GM12801 (cell line): Measurements from ENCODE around the gene CEP162.

Experiments used
- TF ChIP-seq, protein P1 (sequence below): IDR thresholded peaks from one replicate; pipeline ENCODE4 v1.5.1; 2011; ENCODE audit warnings: control low read depth; ENCODE audit not compliant: insufficient read length; ENCODE audit errors: extremely low read depth

The CEP162 gene

GRCh38 chr6:84227044-84227433, 404 bp downstream of the CEP162 start:
- TF ChIP-seq, protein P1, sequence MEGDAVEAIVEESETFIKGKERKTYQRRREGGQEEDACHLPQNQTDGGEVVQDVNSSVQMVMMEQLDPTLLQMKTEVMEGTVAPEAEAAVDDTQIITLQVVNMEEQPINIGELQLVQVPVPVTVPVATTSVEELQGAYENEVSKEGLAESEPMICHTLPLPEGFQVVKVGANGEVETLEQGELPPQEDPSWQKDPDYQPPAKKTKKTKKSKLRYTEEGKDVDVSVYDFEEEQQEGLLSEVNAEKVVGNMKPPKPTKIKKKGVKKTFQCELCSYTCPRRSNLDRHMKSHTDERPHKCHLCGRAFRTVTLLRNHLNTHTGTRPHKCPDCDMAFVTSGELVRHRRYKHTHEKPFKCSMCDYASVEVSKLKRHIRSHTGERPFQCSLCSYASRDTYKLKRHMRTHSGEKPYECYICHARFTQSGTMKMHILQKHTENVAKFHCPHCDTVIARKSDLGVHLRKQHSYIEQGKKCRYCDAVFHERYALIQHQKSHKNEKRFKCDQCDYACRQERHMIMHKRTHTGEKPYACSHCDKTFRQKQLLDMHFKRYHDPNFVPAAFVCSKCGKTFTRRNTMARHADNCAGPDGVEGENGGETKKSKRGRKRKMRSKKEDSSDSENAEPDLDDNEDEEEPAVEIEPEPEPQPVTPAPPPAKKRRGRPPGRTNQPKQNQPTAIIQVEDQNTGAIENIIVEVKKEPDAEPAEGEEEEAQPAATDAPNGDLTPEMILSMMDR: no peak

DNA sequence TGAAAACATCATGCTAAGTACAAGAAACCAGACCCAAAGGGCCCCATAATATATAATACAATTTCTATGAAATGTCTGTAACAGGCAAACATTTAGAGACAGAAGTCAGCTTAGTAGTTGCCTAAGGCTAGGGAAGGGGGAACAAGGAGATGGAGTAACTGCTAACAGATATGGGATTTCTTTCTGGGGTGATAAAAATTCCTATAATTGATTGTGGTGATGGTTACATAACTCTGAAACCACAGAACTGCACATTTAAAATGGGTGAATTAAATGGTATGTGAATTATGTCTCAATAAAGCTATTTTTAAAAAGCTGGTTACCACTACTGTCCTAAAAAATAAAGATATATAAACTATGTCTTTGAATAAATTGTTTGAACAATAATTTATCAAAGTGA, 3.2 kb downstream of the CEP162 start:
- TF ChIP-seq, protein P1: no peak

GRCh38 chr6:84222426-84222825, 5.0 kb downstream of the CEP162 start:
- TF ChIP-seq, protein P1: no peak

GRCh38 chr6:84220809-84221409, 6.5 kb downstream of the CEP162 start:
- TF ChIP-seq, protein P1: no peak

DNA sequence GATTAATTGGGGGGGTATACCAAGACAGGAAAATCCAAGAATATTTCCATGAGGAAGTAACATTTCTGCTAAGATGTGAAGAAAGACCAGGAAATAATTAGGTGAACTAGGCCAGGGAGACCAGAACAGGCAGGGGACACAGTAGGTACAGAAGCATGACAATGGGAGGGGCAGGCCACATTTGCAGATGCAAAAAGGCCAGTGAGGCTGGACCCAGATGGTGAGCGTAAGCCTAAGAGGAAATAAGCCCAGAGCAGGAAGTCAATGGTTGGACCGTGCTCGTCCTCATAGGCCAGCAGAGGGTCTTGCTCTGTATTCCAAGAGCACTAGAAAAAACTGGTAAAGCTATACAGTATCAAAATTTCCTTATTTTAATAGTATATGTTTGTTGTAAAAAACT, 9.4 kb downstream of the CEP162 start:
- TF ChIP-seq, protein P1: no peak

- TF ChIP-seq, protein P1: no peak
Measured at GRCh38 chr6:84213217-84213616, 14.2 kb downstream of the CEP162 start.

DNA sequence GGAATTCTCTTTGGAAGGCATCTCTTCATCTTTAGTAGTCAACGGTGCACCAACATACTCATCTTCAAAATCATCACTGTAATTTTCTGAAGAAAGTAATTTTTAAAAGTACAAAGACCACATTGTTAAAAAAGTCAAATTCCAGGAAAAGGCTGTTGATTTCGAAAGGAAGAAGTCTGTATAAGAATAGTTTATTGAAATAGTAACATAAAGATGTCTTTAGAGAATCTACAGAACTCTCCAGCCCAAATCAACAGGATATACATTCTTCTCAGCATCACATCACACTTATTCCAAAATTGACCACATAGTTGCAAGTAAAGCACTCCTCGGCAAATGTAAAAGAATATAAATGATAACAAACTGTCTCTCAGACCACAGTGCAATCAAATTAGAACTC, 23.4 kb downstream of the CEP162 start:
- TF ChIP-seq, protein P1: no peak
